Measurements from ENCODE around the gene ZSCAN31. TPM values are rescaled to one million over a fixed set of nuclear protein-coding genes. Genes with fewer than 3 reads are reported as not detected.

ZSCAN31 gene
- total and polyA plus RNA-seq, 4 donors: 8.3 to 19.9 (median 15.0) TPM

Small RNA genes lying within 50 kb of the gene (small RNA-seq; reads per million reads assigned to genes)
- gene AL021997.1 (ENCODE audit: low replicate concordance) (not detected), gene AL021997.2 (ENCODE audit: low replicate concordance) (not detected)

Other genes starting within 250 kb of the ZSCAN31 start
- gene ZSCAN16, start 211.5 kb downstream of the ZSCAN31 start, total RNA-seq: 1 to 10 TPM; 4.9 to 9.5 TPM
- 1 to 10 TPM; 7.6 to 8.6 TPM for gene ZSCAN16, start 211.5 kb downstream of the ZSCAN31 start, polyA plus RNA-seq (ENCODE audit: insufficient read length in 2 of 2)
- gene ZKSCAN8, start 194.3 kb downstream of the ZSCAN31 start, total RNA-seq: 10 to 100 TPM; 25.7 to 36.3 TPM
- gene ZKSCAN8, start 194.3 kb downstream of the ZSCAN31 start, polyA plus RNA-seq (ENCODE audit: insufficient read length in 2 of 2): 10 to 100 TPM; 22.0 to 28.2 TPM
- 10 to 100 TPM; 16.6 to 26.0 TPM for gene ZSCAN9, start 110.9 kb downstream of the ZSCAN31 start, total RNA-seq
- 10 to 100 TPM; 21.9 to 28.7 TPM for gene ZSCAN9, start 110.9 kb downstream of the ZSCAN31 start, polyA plus RNA-seq (ENCODE audit: insufficient read length in 2 of 2)
- 10 to 100 TPM in 1 of 2 donors, 1 to 10 TPM in 1; 8.0 to 10.2 TPM for gene ZKSCAN4, start 83.9 kb downstream of the ZSCAN31 start, total RNA-seq
- gene ZKSCAN4, start 83.9 kb downstream of the ZSCAN31 start, polyA plus RNA-seq (ENCODE audit: insufficient read length in 2 of 2): 1 to 10 TPM; 7.7 TPM
- 1 to 10 TPM; 1.8 to 3.3 TPM for gene NKAPL, start 76.9 kb downstream of the ZSCAN31 start, total RNA-seq
- 1 to 10 TPM; 2.1 to 3.3 TPM for gene NKAPL, start 76.9 kb downstream of the ZSCAN31 start, polyA plus RNA-seq (ENCODE audit: insufficient read length in 2 of 2)
- 10 to 100 TPM; 27.2 to 39.8 TPM for gene ZSCAN26, start 69.0 kb downstream of the ZSCAN31 start, total RNA-seq
- gene ZSCAN26, start 69.0 kb downstream of the ZSCAN31 start, polyA plus RNA-seq (ENCODE audit: insufficient read length in 2 of 2): 10 to 100 TPM; 32.0 to 34.5 TPM
- 10 to 100 TPM in 1 of 2 donors, 1 to 10 TPM in 1; 9.7 to 11.5 TPM for gene PGBD1, start 54.6 kb downstream of the ZSCAN31 start, total RNA-seq
- 10 to 100 TPM; 13.9 to 15.7 TPM for gene PGBD1, start 54.6 kb downstream of the ZSCAN31 start, polyA plus RNA-seq (ENCODE audit: insufficient read length in 2 of 2)
- gene ZKSCAN3, start 13.8 kb upstream of the ZSCAN31 start, total RNA-seq: 10 to 100 TPM in 1 of 2 donors, 1 to 10 TPM in 1; 9.1 to 10.7 TPM
- 1 to 10 TPM; 6.4 to 8.4 TPM for gene ZKSCAN3, start 13.8 kb upstream of the ZSCAN31 start, polyA plus RNA-seq (ENCODE audit: insufficient read length in 2 of 2)
- gene ZSCAN12, start 63.6 kb upstream of the ZSCAN31 start, total RNA-seq: 10 to 100 TPM; 11.8 to 12.9 TPM
- gene ZSCAN12, start 63.6 kb upstream of the ZSCAN31 start, polyA plus RNA-seq (ENCODE audit: insufficient read length in 2 of 2): 1 to 10 TPM; 7.5 to 8.5 TPM
- 1 to 10 TPM; 9.1 to 9.9 TPM for gene ZSCAN23, start 107.3 kb upstream of the ZSCAN31 start, total RNA-seq
- gene ZSCAN23, start 107.3 kb upstream of the ZSCAN31 start, polyA plus RNA-seq (ENCODE audit: insufficient read length in 2 of 2): 1 to 10 TPM; 5.5 to 7.2 TPM
- gene GPX6, start 179.6 kb upstream of the ZSCAN31 start, total RNA-seq: not detected
- not detected for gene GPX6, start 179.6 kb upstream of the ZSCAN31 start, polyA plus RNA-seq (ENCODE audit: insufficient read length in 2 of 2)
- gene GPX5, start 189.7 kb upstream of the ZSCAN31 start, total RNA-seq: not detected
- not detected for gene GPX5, start 189.7 kb upstream of the ZSCAN31 start, polyA plus RNA-seq (ENCODE audit: insufficient read length in 2 of 2)